K562 (cell line): ENCODE data around the gene USP11. TPM values are rescaled to one million over a fixed set of nuclear protein-coding genes. Genes with fewer than 3 reads are reported as not detected.

Experiments used
- CBX3 ChIP-seq, 2 experiments: IDR thresholded peaks; 1 replicate in 1 of 2; 2 replicates in 1 of 2; pipeline ENCODE4 v1.6.1; 2012; ENCODE audit warnings: inconsistent platforms in 2 of 2, low read length in 2 of 2, borderline replicate concordance in 1 of 2, control low read depth in 1 of 2
- EP400 ChIP-seq: fragments of 450-650 bp; IDR thresholded peaks from 2 replicates; pipeline ENCODE4 v1.6.1; 2017; ENCODE audit warnings: antibody characterized with exemption, mild to moderate bottlenecking, moderate library complexity
- EZH2 ChIP-seq: IDR thresholded peaks from 2 replicates; pipeline ENCODE4 v1.6.1; 2012; ENCODE audit warnings: low read depth, mild to moderate bottlenecking, inconsistent platforms, low read length, borderline replicate concordance
- HNRNPH1 ChIP-seq: fragments of 200-400 bp; formaldehyde crosslinking; optimal IDR thresholded peaks from 2 replicates; pipeline ENCODE3; 2017; ENCODE audit warnings: low read depth, mild to moderate bottlenecking, low read length, moderate library complexity
- POLR3A ChIP-seq: IDR thresholded peaks from 2 replicates; pipeline ENCODE4 v1.6.1; 2011; ENCODE audit warnings: borderline replicate concordance, mild to moderate bottlenecking, moderate library complexity; ENCODE audit not compliant: insufficient read length, insufficient read depth; ENCODE audit errors: extremely low read depth
- RNF2 ChIP-seq: sonication (generic); IDR thresholded peaks from 2 replicates; pipeline ENCODE4 v1.6.1; 2016
- SREBF1 ChIP-seq: fragments of 150-350 bp; IDR thresholded peaks from 2 replicates; pipeline ENCODE4 v1.6.1; 2014; ENCODE audit warnings: antibody characterized with exemption, low read depth, low read length, borderline replicate concordance
- SRSF7 ChIP-seq: fragments of 200-400 bp; formaldehyde crosslinking; optimal IDR thresholded peaks from 2 replicates; pipeline ENCODE3; 2017; ENCODE audit warnings: mild to moderate bottlenecking, low read depth, low read length
- TEAD1 ChIP-seq, 2 experiments: fragments of 450-650 bp in 1 of 2; sonication (generic) in 1 of 2; formaldehyde crosslinking; IDR thresholded peaks; 2 replicates each; pipeline versions ENCODE4 v1.4.0 to v1.8.0; 2020 to 2022; ENCODE audit warnings: mild to moderate bottlenecking in 2 of 2, missing genetic modification reagents in 1 of 2
- ZC3H11A ChIP-seq: IDR thresholded peaks from 2 replicates; pipeline ENCODE4 v1.6.1; 2012; ENCODE audit warnings: low read depth, low read length, improper control_type of control experiment
- ZHX1 ChIP-seq: fragments of 150-350 bp; conservative IDR thresholded peaks from 2 replicates; pipeline ENCODE4 v1.6.1; 2014; ENCODE audit warnings: low read length
- ZNF436 ChIP-seq: fragments of 250-450, 450-650 bp; sonication (Bioruptor Pico); formaldehyde crosslinking; IDR thresholded peaks from 2 replicates; pipeline ENCODE4 v1.7.0; 2020; ENCODE audit warnings: mild to moderate bottlenecking
- ZNF512 ChIP-seq: IDR thresholded peaks from 2 replicates; pipeline ENCODE4 v1.6.1; 2016; ENCODE audit warnings: missing genetic modification characterization, missing compliant biosample characterization
- ZNF589 ChIP-seq: fragments of 200-800 bp; sonication (Bioruptor generic); IDR thresholded peaks from 2 replicates; pipeline ENCODE4 v1.6.1; 2016; ENCODE audit warnings: low read depth, missing genetic modification characterization, missing compliant biosample characterization
- polyA plus RNA-seq, 8 experiments: library from polyadenylated mRNA; depleted of rRNA in 4 of 8; stranded (reverse) in 5 of 8; unstranded in 3 of 8; fragments of >200 nt; fragmentation: Nextera tagmentation in 2 of 8; fragmentation: Illumina TruSeq in 1 of 8; extraction: Ambion mirVana in 2 of 8; extraction: Trizol in 1 of 8; gene quantifications; 2 replicates each; pipeline versions ENCODE4 v1.2.1 to v1.2.3, GENCODE V29; 2011 to 2014; ENCODE audit warnings: inconsistent platforms in 1 of 8, missing spikeins in 1 of 8
- total RNA-seq, 7 experiments: library from RNA; depleted of rRNA in 6 of 7; stranded (reverse); fragments of >200 nt in 6 of 7; fragmentation: Illumina TruSeq in 2 of 7; extraction: Trizol in 2 of 7; gene quantifications; 2 replicates each; pipeline versions ENCODE4 v1.2.1 to v1.2.3, GENCODE V29; 2011 to 2021; ENCODE audit warnings: low replicate concordance in 1 of 7
- TF ChIP-seq, protein P1 (sequence below), 3 experiments: fragments of 200-800 bp in 1 of 3; fragments of 250-450 bp in 1 of 3; fragments of 450-650 bp in 1 of 3; sonication (Bioruptor Pico) in 1 of 3; sonication (Bioruptor generic) in 1 of 3; formaldehyde crosslinking in 1 of 3; IDR thresholded peaks; 2 replicates each; pipeline versions ENCODE4 v1.6.1 to v1.8.0; 2016 to 2022; ENCODE audit warnings: mild to moderate bottlenecking in 2 of 3, missing genetic modification characterization in 2 of 3, missing compliant biosample characterization in 1 of 3, moderate library complexity in 1 of 3

Gene USP11
- total and polyA plus RNA-seq, 9 of the 15 experiments (the other 6 are each of a cell fraction or from before 2014, with no cell fraction given): 2.5 to 29.0 (median 11.7) TPM

GRCh38 chrX:47193475-47194193, 39.2 kb upstream of the USP11 start, which contains the start of gene UBA1 (continued):
- TF ChIP-seq ZC3H11A: no peak
- TF ChIP-seq RNF2: no peak
- peak in 1 of 2 experiments; percentile 94; a peak in 2 of 4 replicates for TF ChIP-seq TEAD1 (CRISPR knock-in tag; IDR thresholded peaks at IDR 0.05)
- TF ChIP-seq ZHX1: 0 out of 2 replicates have a peak, but pooled peaks have one; percentile 21
- no peak for TF ChIP-seq ZNF512 (tag)
- TF ChIP-seq, protein P1, sequence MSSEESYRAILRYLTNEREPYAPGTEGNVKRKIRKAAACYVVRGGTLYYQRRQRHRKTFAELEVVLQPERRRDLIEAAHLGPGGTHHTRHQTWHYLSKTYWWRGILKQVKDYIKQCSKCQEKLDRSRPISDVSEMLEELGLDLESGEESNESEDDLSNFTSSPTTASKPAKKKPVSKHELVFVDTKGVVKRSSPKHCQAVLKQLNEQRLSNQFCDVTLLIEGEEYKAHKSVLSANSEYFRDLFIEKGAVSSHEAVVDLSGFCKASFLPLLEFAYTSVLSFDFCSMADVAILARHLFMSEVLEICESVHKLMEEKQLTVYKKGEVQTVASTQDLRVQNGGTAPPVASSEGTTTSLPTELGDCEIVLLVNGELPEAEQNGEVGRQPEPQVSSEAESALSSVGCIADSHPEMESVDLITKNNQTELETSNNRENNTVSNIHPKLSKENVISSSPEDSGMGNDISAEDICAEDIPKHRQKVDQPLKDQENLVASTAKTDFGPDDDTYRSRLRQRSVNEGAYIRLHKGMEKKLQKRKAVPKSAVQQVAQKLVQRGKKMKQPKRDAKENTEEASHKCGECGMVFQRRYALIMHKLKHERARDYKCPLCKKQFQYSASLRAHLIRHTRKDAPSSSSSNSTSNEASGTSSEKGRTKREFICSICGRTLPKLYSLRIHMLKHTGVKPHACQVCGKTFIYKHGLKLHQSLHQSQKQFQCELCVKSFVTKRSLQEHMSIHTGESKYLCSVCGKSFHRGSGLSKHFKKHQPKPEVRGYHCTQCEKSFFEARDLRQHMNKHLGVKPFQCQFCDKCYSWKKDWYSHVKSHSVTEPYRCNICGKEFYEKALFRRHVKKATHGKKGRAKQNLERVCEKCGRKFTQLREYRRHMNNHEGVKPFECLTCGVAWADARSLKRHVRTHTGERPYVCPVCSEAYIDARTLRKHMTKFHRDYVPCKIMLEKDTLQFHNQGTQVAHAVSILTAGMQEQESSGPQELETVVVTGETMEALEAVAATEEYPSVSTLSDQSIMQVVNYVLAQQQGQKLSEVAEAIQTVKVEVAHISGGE (CRISPR knock-in tag; IDR thresholded peaks at IDR 0.05): no peak
- TF ChIP-seq HNRNPH1: no peak
- TF ChIP-seq ZNF436: no peak
- TF ChIP-seq ZNF589 (CRISPR knock-in tag): no peak
- TF ChIP-seq EZH2: no peak
- peak; percentile 83; the same call in 1 of the 2 replicates for TF ChIP-seq EP400
- no peak for TF ChIP-seq CBX3 (IDR thresholded peaks at IDR 0.05; ENCODE audit: borderline replicate concordance in 1 of 2, low read length in 2 of 2)
- TF ChIP-seq SREBF1: no peak
- no peak for TF ChIP-seq POLR3A
- TF ChIP-seq SRSF7: no peak
